HepG2 (cell line): ENCODE data around the gene WBP1. TPM values are rescaled to one million over a fixed set of nuclear protein-coding genes. Genes with fewer than 3 reads are reported as not detected.
A peak's percentile ranks its signal among the peaks of the same experiment; 100 is the strongest.

Source experiments
- CENPBD1 ChIP-seq: sonication (generic); formaldehyde crosslinking; IDR thresholded peaks from 2 replicates; pipeline ENCODE4 v1.8.0; 2022; ENCODE audit warnings: missing genetic modification reagents, low read depth, mild to moderate bottlenecking, borderline replicate concordance
- GZF1 ChIP-seq: sonication (generic); formaldehyde crosslinking; IDR thresholded peaks from 2 replicates; pipeline ENCODE4 v1.5.1; 2020; ENCODE audit warnings: mild to moderate bottlenecking, missing genetic modification reagents
- HES4 ChIP-seq: sonication (generic); formaldehyde crosslinking; IDR thresholded peaks from 2 replicates; pipeline ENCODE4 v1.9.0; 2021; ENCODE audit warnings: mild to moderate bottlenecking, missing genetic modification reagents, borderline replicate concordance
- MLX ChIP-seq: IDR thresholded peaks from 2 replicates; pipeline ENCODE4 v1.6.1; 2016
- NONO ChIP-seq, 2 experiments: fragments of 450-650 bp in 1 of 2; sonication (generic) in 1 of 2; formaldehyde crosslinking in 1 of 2; IDR thresholded peaks in 1 of 2; conservative IDR thresholded peaks in 1 of 2; 2 replicates each; pipeline versions ENCODE4 v1.6.1 to v1.8.0; 2017 to 2022; ENCODE audit warnings: mild to moderate bottlenecking in 1 of 2, missing genetic modification reagents in 1 of 2, moderate library complexity in 1 of 2
- RBFOX2 ChIP-seq: fragments of 200-400 bp; formaldehyde crosslinking; IDR thresholded peaks from 2 replicates; pipeline ENCODE4 v1.6.1; 2017; ENCODE audit warnings: low read depth, mild to moderate bottlenecking, low read length
- RFX3 ChIP-seq: IDR thresholded peaks from 2 replicates; pipeline ENCODE4 v1.6.1; 2016; ENCODE audit warnings: missing biosample characterization, missing genetic modification reagents
- TBP ChIP-seq: sonication (generic); formaldehyde crosslinking; IDR thresholded peaks from 2 replicates; pipeline ENCODE4 v1.5.0; 2020; ENCODE audit warnings: missing genetic modification reagents
- TBX2 ChIP-seq: sonication (generic); formaldehyde crosslinking; IDR thresholded peaks from 2 replicates; pipeline ENCODE4 v1.5.0; 2020; ENCODE audit warnings: missing genetic modification reagents, mild to moderate bottlenecking, borderline replicate concordance
- TFE3 ChIP-seq: IDR thresholded peaks from 2 replicates; pipeline ENCODE4 v1.6.1; 2016
- THAP8 ChIP-seq: sonication (generic); formaldehyde crosslinking; IDR thresholded peaks from 2 replicates; pipeline ENCODE4 v1.5.1; 2020; ENCODE audit warnings: missing genetic modification reagents, mild to moderate bottlenecking, borderline replicate concordance
- THYN1 ChIP-seq: sonication (generic); formaldehyde crosslinking; IDR thresholded peaks from 2 replicates; pipeline ENCODE4 v1.8.1; 2023; ENCODE audit warnings: low read depth, mild to moderate bottlenecking, moderate library complexity, missing genetic modification reagents, borderline replicate concordance
- ZBTB49 ChIP-seq: sonication (generic); formaldehyde crosslinking; IDR thresholded peaks from 2 replicates; pipeline ENCODE4 v1.4.0; 2020; ENCODE audit warnings: missing genetic modification reagents, borderline replicate concordance
- ZC3H13 ChIP-seq: sonication (generic); formaldehyde crosslinking; IDR thresholded peaks from 2 replicates; pipeline ENCODE4 v1.8.1; 2023; ENCODE audit warnings: mild to moderate bottlenecking, missing genetic modification reagents, moderate library complexity
- ZC3H4 ChIP-seq: sonication (generic); formaldehyde crosslinking; IDR thresholded peaks from 2 replicates; pipeline ENCODE4 v1.4.0; 2020; ENCODE audit warnings: missing genetic modification reagents, borderline replicate concordance
- ZNF18 ChIP-seq: sonication (generic); formaldehyde crosslinking; IDR thresholded peaks from 2 replicates; pipeline ENCODE4 v1.8.0; 2022; ENCODE audit warnings: mild to moderate bottlenecking, missing genetic modification reagents; ENCODE audit not compliant: insufficient replicate concordance
- ZNF468 ChIP-seq: sonication (generic); formaldehyde crosslinking; IDR thresholded peaks from 2 replicates; pipeline ENCODE4 v1.8.0; 2022; ENCODE audit warnings: mild to moderate bottlenecking, moderate library complexity, missing genetic modification reagents
- ZNF580 ChIP-seq: IDR thresholded peaks from 2 replicates; pipeline ENCODE4 v1.6.1; 2016; ENCODE audit warnings: low read depth, borderline replicate concordance
- ZNF788 ChIP-seq: sonication (generic); formaldehyde crosslinking; IDR thresholded peaks from 2 replicates; pipeline ENCODE4 v1.5.0; 2020; ENCODE audit warnings: mild to moderate bottlenecking, missing genetic modification reagents, borderline replicate concordance
- polyA plus RNA-seq, 8 experiments: library from polyadenylated mRNA; depleted of rRNA in 3 of 8; stranded (reverse) in 7 of 8; unstranded in 1 of 8; fragments of >200 nt; fragmentation: Illumina TruSeq in 4 of 8; extraction: Trizol in 4 of 8; gene quantifications; 2 replicates each; pipeline versions ENCODE4 v1.2.1 to v1.2.3, GENCODE V29; 2011 to 2016; ENCODE audit warnings: low read depth in 4 of 8, missing spikeins in 1 of 8, mixed read lengths in 1 of 8; ENCODE audit not compliant: insufficient read depth in 1 of 8
- total RNA-seq, 5 experiments: library from RNA; depleted of rRNA; stranded (reverse); fragments of >200 nt; fragmentation: Illumina TruSeq; extraction: Trizol; gene quantifications; 2 replicates each; pipeline ENCODE4 v1.2.3, GENCODE V29; 2016; ENCODE audit warnings: low read depth in 1 of 5

The WBP1 gene
- total and polyA plus RNA-seq, 2 of the 13 experiments (the other 11 are each of a cell fraction or from before 2014, with no cell fraction given): 38.8 to 85.7 TPM

GRCh38 chr2:74502720-74503505 is 44.7 kb downstream of the WBP1 start (continued):
- peak; percentile 63 for TF ChIP-seq ZNF18 (CRISPR knock-in tag)
- TF ChIP-seq GZF1 (CRISPR knock-in tag): no peak; the same call in 1 of the 2 replicates
- TF ChIP-seq RFX3 (CRISPR knock-in tag): no peak
- TF ChIP-seq ZNF580 (CRISPR knock-in tag): peak; percentile 59
- peak; percentile 87 for TF ChIP-seq ZC3H4 (CRISPR knock-in tag)
- no peak for TF ChIP-seq ZBTB49 (CRISPR knock-in tag)
- TF ChIP-seq TBX2 (CRISPR knock-in tag): peak; percentile 77
- TF ChIP-seq HES4 (CRISPR knock-in tag): peak; percentile 90
- 0 out of 2 replicates have a peak, but pooled peaks have one; percentile 87 for TF ChIP-seq THYN1 (CRISPR knock-in tag)
- peak; percentile 37; the same call in 1 of the 2 replicates for TF ChIP-seq ZNF788 (CRISPR knock-in tag)
- peak; percentile 68; the same call in 1 of the 2 replicates for TF ChIP-seq TFE3 (CRISPR knock-in tag)
- no peak for TF ChIP-seq CENPBD1 (CRISPR knock-in tag)
- TF ChIP-seq TBP: no peak
- TF ChIP-seq ZC3H13 (CRISPR knock-in tag): peak; percentile 2; the same call in 1 of the 2 replicates
- TF ChIP-seq ZNF468 (CRISPR knock-in tag): 0 out of 2 replicates have a peak, but pooled peaks have one; percentile 90
- TF ChIP-seq RBFOX2: peak; percentile 97
- TF ChIP-seq NONO (IDR thresholded peaks at IDR 0.05): no peak
- TF ChIP-seq NONO (CRISPR knock-in tag; conservative IDR thresholded peaks at IDR 0.05): peak; percentile 70; the same call in 1 of the 2 replicates
- TF ChIP-seq THAP8 (CRISPR knock-in tag): peak; percentile 91; the same call in 1 of the 2 replicates
- TF ChIP-seq MLX (CRISPR knock-in tag): 0 out of 2 replicates have a peak, but pooled peaks have one; percentile 25
